HEK293 (cell line): ENCODE results near the gene CHD5.
A peak's percentile ranks its signal among the peaks of the same experiment; 100 is the strongest.

Experiments
- CTCF ChIA-PET: fragments of 350-600 bp; formaldehyde crosslinking; extraction: SDS; loops from one replicate; lab custom pipeline; 2021; ENCODE audit warnings: antibody characterized with exemption; lab: Yijun Ruan, JAX
- POLR2A ChIA-PET: fragments of 300-600 bp; formaldehyde crosslinking; extraction: SDS; loops from one replicate; lab custom pipeline; 2020; ENCODE audit warnings: antibody characterized with exemption, inconsistent platforms; lab: Yijun Ruan, JAX
- H3K27ac ChIP-seq: fragments of 200-500 bp; sonication (Bioruptor generic); 2 replicates; pipeline ENCODE4 v1.5.1; 2014; ENCODE audit warnings: low read depth, low read length, control low read depth, inconsistent platforms; ENCODE audit errors: extremely low read depth
- H3K36me3 ChIP-seq, 2 experiments: fragments of 200-500 bp in 1 of 2; sonication (Bioruptor generic) in 1 of 2; 1 replicate in 1 of 2; 2 replicates in 1 of 2; pipeline ENCODE4 v1.5.1; 2014 to 2017; ENCODE audit warnings: inconsistent platforms in 2 of 2, low read length in 2 of 2; ENCODE audit not compliant: control insufficient read depth in 2 of 2, insufficient read depth in 1 of 2
- H3K4me1 ChIP-seq: fragments of 200-500 bp; sonication (Bioruptor generic); 2 replicates; pipeline ENCODE4 v1.5.1; 2014; ENCODE audit warnings: mild to moderate bottlenecking, low read length, inconsistent platforms; ENCODE audit not compliant: control insufficient read depth, insufficient read depth
- H3K4me3 ChIP-seq: 2 replicates; pipeline ENCODE4 v1.5.1; 2011; ENCODE audit warnings: low read depth, mild to moderate bottlenecking, control low read depth, low read length, moderate library complexity
- H3K9me3 ChIP-seq: fragments of 200-500 bp; sonication (Bioruptor generic); 2 replicates; pipeline ENCODE4 v1.5.1; 2014; ENCODE audit warnings: low read depth, low read length, inconsistent platforms; ENCODE audit not compliant: control insufficient read depth, insufficient read depth
- AEBP2 ChIP-seq: fragments of 450-650 bp; formaldehyde crosslinking; IDR thresholded peaks from 2 replicates; pipeline ENCODE4 v1.5.1; 2016; ENCODE audit warnings: missing biosample characterization, missing genetic modification characterization, borderline replicate concordance
- BCL11A ChIP-seq: fragments of 450-650 bp; formaldehyde crosslinking; IDR thresholded peaks from 2 replicates; pipeline ENCODE4 v1.5.1; 2016; ENCODE audit warnings: low read depth, missing biosample characterization, missing genetic modification characterization
- EGR2 ChIP-seq: fragments of 450-650 bp; formaldehyde crosslinking; IDR thresholded peaks from 2 replicates; pipeline ENCODE4 v1.5.1; 2016; ENCODE audit warnings: low read depth, missing biosample characterization, missing genetic modification characterization
- GFI1B ChIP-seq: fragments of 450-650 bp; formaldehyde crosslinking; IDR thresholded peaks from 2 replicates; pipeline ENCODE4 v1.5.1; 2016; ENCODE audit warnings: missing biosample characterization, missing genetic modification characterization
- GLI4 ChIP-seq: fragments of 450-650 bp; formaldehyde crosslinking; IDR thresholded peaks from 2 replicates; pipeline ENCODE4 v1.5.1; 2016; ENCODE audit warnings: missing biosample characterization, missing genetic modification characterization
- GLIS1 ChIP-seq: fragments of 450-650 bp; formaldehyde crosslinking; IDR thresholded peaks from 2 replicates; pipeline ENCODE4 v1.5.1; 2016; ENCODE audit warnings: missing biosample characterization, missing genetic modification characterization
- PRDM6 ChIP-seq: fragments of 450-650 bp; formaldehyde crosslinking; IDR thresholded peaks from 2 replicates; pipeline ENCODE4 v1.5.1; 2017; ENCODE audit warnings: missing biosample characterization, missing genetic modification characterization
- SCRT1 ChIP-seq: fragments of 450-650 bp; formaldehyde crosslinking; IDR thresholded peaks from 2 replicates; pipeline ENCODE4 v1.5.1; 2016; ENCODE audit warnings: missing biosample characterization, missing genetic modification characterization, borderline replicate concordance
- ZBTB44 ChIP-seq: fragments of 450-650 bp; IDR thresholded peaks from 2 replicates; pipeline ENCODE4 v1.5.1; 2018; ENCODE audit warnings: missing biosample characterization, mild to moderate bottlenecking, missing genetic modification characterization
- ZBTB48 ChIP-seq: fragments of 450-650 bp; formaldehyde crosslinking; IDR thresholded peaks from 2 replicates; pipeline ENCODE4 v1.5.1; 2016; ENCODE audit warnings: missing biosample characterization, missing genetic modification characterization
- ZFHX2 ChIP-seq: fragments of 450-650 bp; formaldehyde crosslinking; conservative IDR thresholded peaks from 2 replicates; pipeline ENCODE4 v1.5.1; 2016; ENCODE audit warnings: missing biosample characterization, missing genetic modification characterization
- ZIC2 ChIP-seq: fragments of 450-650 bp; formaldehyde crosslinking; IDR thresholded peaks from 2 replicates; pipeline ENCODE4 v1.5.1; 2016; ENCODE audit warnings: missing biosample characterization, missing genetic modification characterization
- ZNF140 ChIP-seq: fragments of 450-650 bp; formaldehyde crosslinking; IDR thresholded peaks from 2 replicates; pipeline ENCODE4 v1.5.1; 2016; ENCODE audit warnings: missing biosample characterization, missing genetic modification characterization
- ZNF175 ChIP-seq: fragments of 450-650 bp; formaldehyde crosslinking; IDR thresholded peaks from 2 replicates; pipeline ENCODE4 v1.5.1; 2016; ENCODE audit warnings: missing biosample characterization, missing genetic modification characterization
- ZNF2 ChIP-seq: fragments of 450-650 bp; formaldehyde crosslinking; IDR thresholded peaks from 2 replicates; pipeline ENCODE4 v1.5.1; 2016; ENCODE audit warnings: missing biosample characterization, missing genetic modification characterization
- ZNF341 ChIP-seq: fragments of 450-650 bp; formaldehyde crosslinking; IDR thresholded peaks from 2 replicates; pipeline ENCODE4; 2016; ENCODE audit warnings: low read depth, missing biosample characterization, missing genetic modification characterization
- ZNF350 ChIP-seq: fragments of 450-650 bp; formaldehyde crosslinking; IDR thresholded peaks from 2 replicates; pipeline ENCODE4 v1.5.0; 2017; ENCODE audit warnings: missing biosample characterization, mild to moderate bottlenecking, missing genetic modification characterization
- ZNF354C ChIP-seq: fragments of 450-650 bp; formaldehyde crosslinking; IDR thresholded peaks from 2 replicates; pipeline ENCODE4 v1.5.1; 2016; ENCODE audit warnings: missing biosample characterization, missing genetic modification characterization, low read depth, borderline replicate concordance
- ZNF366 ChIP-seq: fragments of 450-650 bp; formaldehyde crosslinking; conservative IDR thresholded peaks from 2 replicates; pipeline ENCODE4 v1.5.1; 2016; ENCODE audit warnings: missing biosample characterization, missing genetic modification characterization
- ZNF560 ChIP-seq: fragments of 450-650 bp; formaldehyde crosslinking; IDR thresholded peaks from 2 replicates; pipeline ENCODE4 v1.5.1; 2017; ENCODE audit warnings: missing biosample characterization, missing genetic modification characterization, borderline replicate concordance
- ZNF677 ChIP-seq: fragments of 450-650 bp; IDR thresholded peaks from 2 replicates; pipeline ENCODE4 v1.5.0; 2018; ENCODE audit warnings: missing biosample characterization, mild to moderate bottlenecking, missing genetic modification characterization, moderate library complexity
- ZNF843 ChIP-seq: fragments of 450-650 bp; formaldehyde crosslinking; IDR thresholded peaks from 2 replicates; pipeline ENCODE4 v1.5.1; 2016; ENCODE audit warnings: missing biosample characterization, missing genetic modification characterization

The CHD5 gene

GRCh38 chr1:6087377-6087772 is 92.7 kb downstream of the CHD5 start:
- ChIA-PET POLR2A (no interaction called here), CTCF (no interaction called here)
- Histone ChIP-seq H3K4me3 (no peak overlapping the region), H3K9me3 (no peaks in the 10 kb centered on the region), H3K4me1 (no peaks in the 10 kb centered on the region), H3K27ac (no peak overlapping the region), H3K36me3 (no peaks in the 10 kb centered on the region)
- TF ChIP-seq ZNF350 (tag by site-specific recombination), result no peak
- TF ChIP-seq ZNF175, result no peak
- TF ChIP-seq ZBTB48 (tag by site-specific recombination), result no peak
- no peak for TF ChIP-seq ZNF341 (tag by site-specific recombination)
- no peak for TF ChIP-seq ZNF2 (tag by site-specific recombination)
- no peak for TF ChIP-seq GLI4 (tag by site-specific recombination)
- 0 out of 2 replicates have a peak, but pooled peaks have one; percentile 2 for TF ChIP-seq ZIC2 (tag by site-specific recombination)
- TF ChIP-seq BCL11A (tag by site-specific recombination), result no peak

GRCh38 chr1:6086762-6087376 is 93.3 kb downstream of the CHD5 start:
- H3K27ac ChIP-seq, result no peak overlapping the region
- H3K9me3 ChIP-seq, result no peaks in the 10 kb centered on the region
- CTCF ChIA-PET, result no interaction called here
- H3K4me1 ChIP-seq, result no peaks in the 10 kb centered on the region
- H3K36me3 ChIP-seq, result no peaks in the 10 kb centered on the region
- TF ChIP-seq ZNF560 (tag by site-specific recombination) (no peak), ZNF341 (tag by site-specific recombination) (no peak), ZNF354C (no peak), ZNF140 (tag by site-specific recombination) (no peak), GLIS1 (tag by site-specific recombination) (no peak), ZFHX2 (tag by site-specific recombination) (peak; percentile 95), GFI1B (tag by site-specific recombination) (no peak), ZNF677 (tag by site-specific recombination) (no peak), ZNF366 (tag by site-specific recombination) (no peak), ZNF175 (no peak), EGR2 (tag by site-specific recombination) (peak; percentile 90), SCRT1 (tag by site-specific recombination) (no peak), PRDM6 (tag by site-specific recombination) (no peak), AEBP2 (tag by site-specific recombination) (no peak), ZIC2 (tag by site-specific recombination) (peak; percentile 23; the same call in 1 of the 2 replicates), ZBTB44 (no peak), ZNF843 (tag by site-specific recombination) (no peak)
- H3K4me3 ChIP-seq, result no peak overlapping the region
- POLR2A ChIA-PET, result no interaction called here
